ENCODE data around the gene KDM8. TPM values are rescaled to one million over a fixed set of nuclear protein-coding genes. Genes with fewer than 3 reads are reported as not detected.

KDM8 gene
- 2.4 and 2.6 TPM in 2 replicates for total RNA-seq

DNA sequence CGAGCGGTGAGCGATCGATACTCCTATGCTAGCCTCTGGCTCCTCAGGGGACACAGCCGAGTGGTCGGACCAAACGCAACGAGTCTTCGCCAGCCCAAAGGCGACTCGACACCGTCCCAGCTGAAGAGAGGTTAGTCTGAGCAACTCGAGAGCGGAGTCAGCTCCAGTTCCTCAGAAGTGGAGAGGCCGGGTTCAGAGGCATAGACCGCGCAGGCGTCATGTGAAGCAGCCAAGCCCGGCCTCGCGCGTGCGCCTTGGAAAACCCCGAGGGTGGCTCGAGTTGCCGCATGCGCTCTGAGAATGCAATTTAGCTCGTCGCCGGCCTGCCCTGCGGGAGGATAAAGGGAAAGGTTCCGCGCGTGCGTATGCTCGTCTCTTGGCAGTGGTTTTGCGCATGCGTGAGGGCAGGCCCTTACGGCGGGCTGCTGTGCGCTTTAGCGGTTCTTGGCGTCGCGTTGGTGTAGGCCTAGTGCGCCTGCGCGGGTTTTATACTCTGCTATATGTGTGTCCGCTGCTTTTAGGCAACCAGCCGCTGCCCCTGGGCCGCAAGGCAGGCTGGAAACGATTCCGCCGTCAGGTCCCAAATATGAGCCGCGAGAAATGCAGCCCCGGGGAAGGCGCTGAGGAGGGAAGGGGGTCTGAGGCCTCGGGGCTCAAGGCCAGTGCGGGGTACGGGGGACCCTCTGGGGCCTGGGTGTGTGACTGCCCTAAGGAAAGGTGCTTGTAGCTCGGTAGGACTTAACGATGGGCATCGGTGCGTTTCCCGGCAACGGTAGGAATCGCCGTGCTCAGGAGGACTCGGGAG, at the start of gene KDM8:
Gene KDM8, plus strand, starts transcription at position 20 of the 805 bp plus-strand sequence. CDS start 6,598 bp downstream, outside the sequence.

GRCh38 chr16:27268376-27269299, 65.3 kb downstream of the KDM8 start, which contains the start of gene NSMCE1:
Gene NSMCE1 (minus strand): TSS chr16:27268772. CDS start chr16:27257570, 11,202 bp downstream.

Other genes with a start within 250 kb of the KDM8 start
- gene C16orf82, start 136.6 kb upstream of the KDM8 start, total RNA-seq, result not detected in 2 replicates
- gene NSMCE1, start 65.2 kb downstream of the KDM8 start, total RNA-seq, result 46.0 and 52.3 TPM in 2 replicates
- gene IL4R, start 110.4 kb downstream of the KDM8 start, total RNA-seq, result 8.9 and 58.6 TPM in 2 replicates
- gene IL21R, start 198.6 kb downstream of the KDM8 start, total RNA-seq, result 2.3 and 3.9 TPM in 2 replicates

All from pericardium fibroblast (primary cell).